HG03571 (cell line): ENCODE data around the gene RNF227.

ENCODE experiments used
- ATAC-seq: cut with Tn5 transposase; IDR thresholded peaks from one replicate; pipeline ENCODE4 v1.9.1; 2021; ENCODE audit not compliant: unreplicated experiment

RNF227 gene

DNA sequence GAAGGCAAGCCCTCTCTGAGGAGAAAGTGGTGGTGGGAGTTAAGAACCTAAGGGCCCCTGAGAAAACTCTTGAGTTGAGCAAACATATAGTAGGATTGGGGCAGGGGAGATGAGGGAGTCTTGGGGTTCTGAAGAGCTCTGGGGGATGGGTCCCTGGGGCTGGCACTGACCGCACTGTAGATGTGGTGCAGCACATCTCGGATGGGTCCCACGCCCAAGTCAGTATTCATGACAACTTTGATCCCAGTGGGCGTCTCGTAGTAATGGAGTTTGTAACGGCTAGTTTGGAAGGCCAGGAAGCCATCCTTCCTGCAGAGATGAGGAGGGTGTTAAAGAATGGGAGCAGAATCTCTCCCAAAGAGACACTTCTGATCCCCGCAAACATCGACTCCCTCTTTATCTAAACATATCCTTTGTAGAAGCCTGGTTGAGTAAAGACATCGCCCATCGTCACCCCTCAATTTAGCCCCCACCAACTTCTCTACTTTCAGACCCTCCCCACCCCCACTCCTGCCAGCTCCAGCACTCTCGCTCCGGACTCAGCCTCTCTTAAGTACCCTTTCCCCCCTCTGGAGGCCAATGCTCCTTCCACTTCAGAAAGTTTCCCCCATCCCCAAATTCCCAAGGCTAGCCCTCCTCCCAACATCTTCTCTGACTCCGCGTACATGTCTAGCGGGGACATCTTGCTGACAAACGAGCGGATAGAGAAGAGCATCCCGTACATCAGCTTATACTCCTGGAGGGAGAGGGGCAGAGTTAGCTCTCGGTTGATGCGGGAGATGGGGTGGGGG lies 14.9 kb upstream of the RNF227 start:
- ATAC-seq = no peak

DNA sequence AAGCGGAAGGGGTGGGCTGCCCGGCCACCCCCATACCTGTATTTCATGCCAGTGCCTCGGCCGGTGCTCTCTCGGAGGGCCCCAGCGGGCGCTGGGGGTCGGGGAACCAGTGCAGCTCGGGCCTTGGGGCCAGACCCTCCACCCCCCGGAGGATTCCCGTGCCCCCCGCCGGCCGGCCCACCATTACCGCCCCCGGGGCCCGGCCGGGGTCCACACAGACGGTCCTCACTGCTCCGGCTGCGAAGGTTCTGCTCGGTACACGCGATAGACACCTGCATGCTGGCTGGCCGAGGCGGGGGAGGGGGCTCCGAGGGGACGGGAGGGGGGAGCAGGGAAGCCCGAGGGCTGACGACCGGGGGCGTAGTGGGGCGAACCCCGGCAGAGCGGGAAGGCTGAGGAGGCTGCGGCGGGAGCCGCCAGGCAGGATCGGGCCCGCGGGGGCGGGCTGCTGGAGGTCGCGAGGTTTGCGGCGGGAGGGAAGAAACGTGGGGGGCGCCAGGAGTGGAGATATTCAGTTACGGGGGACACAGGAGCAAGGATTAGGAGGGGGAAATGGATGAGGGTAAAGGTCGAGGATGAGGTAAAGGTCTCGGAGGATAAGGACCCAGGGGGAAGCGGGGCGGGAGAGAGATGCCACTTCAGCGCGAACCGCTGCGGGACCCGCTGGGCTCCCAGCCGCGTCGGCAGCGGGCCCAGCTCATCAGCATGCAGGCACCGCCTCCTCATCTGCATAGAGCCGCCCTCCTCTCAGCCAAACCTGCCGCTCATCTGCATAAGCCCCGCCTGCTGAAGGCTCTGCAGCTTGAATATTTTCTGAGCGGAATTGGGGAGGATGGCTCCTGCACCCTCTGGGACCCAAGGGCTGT lies 13.3 kb upstream of the RNF227 start, which contains the start of gene KCNAB3:
Gene KCNAB3 (minus strand): TSS at position 699 of the 866 bp plus-strand sequence. CDS start 421 bp downstream, at position 278.
- ATAC-seq = no peak

DNA sequence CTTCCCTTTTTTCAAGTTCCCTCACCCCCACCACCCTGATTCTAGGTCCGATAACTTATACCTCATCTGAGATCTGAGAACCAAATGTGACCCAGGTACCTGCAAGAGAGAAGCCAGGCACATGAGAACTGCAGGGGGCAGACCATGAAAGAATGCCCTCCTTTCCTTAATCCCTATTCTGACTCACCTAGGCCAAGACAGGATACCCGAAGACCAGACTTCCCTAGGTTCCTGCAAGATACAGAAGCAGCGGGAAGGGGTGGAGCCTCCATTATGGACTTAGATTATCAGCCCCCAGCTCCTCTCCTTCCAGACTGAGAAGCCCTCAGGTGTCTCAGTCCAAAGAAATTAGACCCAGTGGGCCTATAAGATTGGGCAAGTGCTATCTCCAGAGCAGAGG lies 11.5 kb upstream of the RNF227 start:
- ATAC-seq = no peak

DNA sequence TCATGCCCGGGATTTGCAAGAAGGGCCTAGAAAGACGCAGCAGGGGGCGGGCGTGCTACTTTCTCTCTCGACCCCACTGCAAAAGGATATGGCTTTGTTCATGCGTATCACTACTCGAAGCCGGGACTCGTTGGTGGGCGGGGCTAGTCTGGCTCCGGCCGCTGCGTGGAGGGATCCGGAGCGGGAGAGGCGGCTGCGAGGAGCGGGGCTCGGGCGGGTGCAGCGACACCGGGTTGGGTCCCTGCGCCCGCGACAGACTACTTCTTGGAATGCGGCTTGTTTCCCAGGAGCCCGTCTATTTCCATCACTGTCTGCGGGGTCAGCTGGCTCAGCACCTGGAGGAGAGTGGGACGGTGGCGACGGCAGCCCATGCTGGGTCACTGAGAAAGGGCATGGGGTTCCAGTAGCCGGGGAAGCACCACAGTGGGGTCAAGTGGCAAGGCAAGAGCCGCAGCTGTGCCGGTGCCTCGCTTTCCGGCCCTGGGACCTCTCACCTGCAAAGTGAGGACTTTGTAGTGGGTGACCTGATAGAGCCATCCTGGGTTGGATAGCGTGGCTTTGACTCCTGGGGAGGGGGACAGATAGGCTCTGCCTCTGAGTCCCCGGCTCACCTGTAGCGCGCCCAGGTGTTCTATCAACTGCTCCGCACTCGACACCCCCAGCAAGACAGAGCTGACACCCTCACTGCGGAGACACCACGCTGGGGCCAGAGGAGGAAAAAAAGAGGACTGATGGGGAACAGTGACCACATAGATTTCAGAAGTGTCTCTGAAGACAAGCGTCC lies 6.9 kb upstream of the RNF227 start:
- ATAC-seq = no peak

DNA sequence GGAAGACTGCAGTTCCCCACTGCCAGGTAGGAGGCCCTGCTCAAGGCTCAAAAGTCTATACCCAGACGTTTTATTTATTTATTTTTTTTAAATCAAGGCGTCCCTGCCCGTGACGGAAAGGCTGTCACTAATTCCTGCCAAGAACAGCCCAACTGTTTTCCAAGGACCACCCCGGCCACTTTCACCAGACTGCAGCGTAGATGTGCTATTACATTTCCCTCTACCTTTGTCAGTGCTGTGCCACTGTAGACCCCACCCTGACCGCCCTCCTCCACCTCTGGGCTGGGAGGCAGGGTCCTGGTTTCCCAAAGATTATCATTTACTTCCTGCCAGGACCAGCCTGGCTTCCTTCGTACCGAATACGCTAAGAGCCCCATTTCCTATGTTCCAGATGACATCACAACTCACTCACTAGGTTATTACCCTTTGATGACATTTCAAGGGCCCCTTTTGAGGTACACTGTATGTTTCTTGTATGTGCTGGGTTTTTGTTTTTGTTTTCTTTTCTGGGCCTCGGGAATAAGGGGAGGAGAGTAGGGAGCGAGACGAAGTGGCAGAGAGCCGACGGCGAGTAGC lies 6.3 kb upstream of the RNF227 start:
- no peak for ATAC-seq

DNA sequence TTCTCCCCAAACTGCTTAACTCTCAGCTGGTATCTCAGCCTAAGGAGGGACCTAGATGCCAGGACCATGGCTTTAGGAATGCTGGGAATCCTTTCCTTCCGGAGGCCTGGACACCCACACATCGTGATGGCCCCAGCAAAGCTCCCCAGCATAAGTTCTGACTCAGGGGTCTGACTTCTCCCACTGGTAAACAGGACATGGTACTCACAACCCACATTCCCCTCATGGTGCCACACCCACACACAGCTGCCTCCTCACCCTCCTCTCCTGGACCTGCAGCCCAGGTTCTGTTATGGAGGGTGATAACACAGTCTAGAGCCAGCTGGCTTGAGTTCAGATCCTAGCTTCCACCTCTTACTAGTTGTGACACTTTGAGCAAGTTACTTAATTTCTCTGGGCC lies 719 bp upstream of the RNF227 start:
- ATAC-seq = no peak

DNA sequence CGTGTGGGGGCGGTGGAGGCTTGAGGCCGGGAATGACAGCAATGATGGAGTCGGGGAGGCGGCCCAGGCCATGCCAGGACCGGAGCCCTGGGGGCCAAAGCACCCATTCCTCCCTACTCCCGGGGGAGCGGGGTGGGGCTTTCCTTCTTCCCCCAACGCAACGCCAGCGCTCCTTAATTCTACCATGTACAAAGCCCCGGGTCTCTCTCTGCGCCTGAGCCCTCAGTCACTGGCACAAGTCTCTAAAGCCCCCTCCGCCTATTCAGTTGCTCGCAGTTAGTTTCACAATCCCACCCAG lies 245 bp upstream of the RNF227 start:
- no peak for ATAC-seq

DNA sequence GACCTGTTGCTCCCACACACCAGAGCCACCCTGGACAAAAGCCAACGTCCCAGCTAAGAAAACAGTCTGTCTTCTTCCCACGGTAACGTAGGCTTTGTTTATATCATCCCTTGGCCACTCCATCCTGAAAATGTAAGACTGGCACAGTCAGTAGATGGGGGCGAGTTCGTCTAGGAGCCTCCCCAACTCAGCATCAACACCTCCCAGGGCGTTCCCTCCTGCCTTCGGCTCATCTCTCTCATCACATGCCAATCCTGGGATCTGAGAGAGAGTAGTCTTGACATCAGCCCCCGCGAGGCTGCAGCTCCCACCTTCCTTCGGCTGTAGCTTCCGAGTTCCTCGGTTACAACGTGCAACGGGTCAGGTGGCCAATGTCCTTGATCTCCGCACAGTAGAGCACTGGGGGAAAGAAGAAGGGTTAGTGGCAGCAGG lies 894 bp downstream of the RNF227 start:
- peak; percentile 12 for ATAC-seq

DNA sequence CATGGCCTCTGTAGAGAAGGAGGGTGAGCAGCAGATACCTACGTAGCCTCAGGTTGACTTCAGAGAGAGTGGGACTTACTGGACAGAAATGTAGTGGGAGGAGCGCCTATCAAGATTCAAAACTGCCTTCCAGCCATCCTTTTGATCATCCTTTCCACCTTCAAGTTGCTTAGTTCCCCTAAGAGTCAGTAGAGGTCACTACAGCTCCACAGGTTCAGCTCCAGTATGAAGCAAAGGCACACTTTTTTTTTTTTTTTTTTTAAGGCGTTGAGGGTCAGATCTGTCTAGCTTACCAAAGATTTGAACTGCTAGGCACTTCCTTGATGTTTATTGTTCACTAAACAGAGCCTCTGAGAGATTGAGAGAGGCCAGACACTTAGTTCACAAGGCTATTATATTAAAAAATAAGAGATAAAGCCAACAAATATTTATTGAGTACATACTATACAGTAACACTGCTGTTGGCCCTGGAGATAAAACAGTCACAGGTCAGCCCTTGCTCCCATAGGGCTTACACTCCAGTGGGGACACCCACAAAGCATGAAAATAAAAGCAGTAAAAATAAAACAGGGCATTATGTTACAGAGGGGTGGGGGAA lies 3.1 kb downstream of the RNF227 start:
- no peak for ATAC-seq

DNA sequence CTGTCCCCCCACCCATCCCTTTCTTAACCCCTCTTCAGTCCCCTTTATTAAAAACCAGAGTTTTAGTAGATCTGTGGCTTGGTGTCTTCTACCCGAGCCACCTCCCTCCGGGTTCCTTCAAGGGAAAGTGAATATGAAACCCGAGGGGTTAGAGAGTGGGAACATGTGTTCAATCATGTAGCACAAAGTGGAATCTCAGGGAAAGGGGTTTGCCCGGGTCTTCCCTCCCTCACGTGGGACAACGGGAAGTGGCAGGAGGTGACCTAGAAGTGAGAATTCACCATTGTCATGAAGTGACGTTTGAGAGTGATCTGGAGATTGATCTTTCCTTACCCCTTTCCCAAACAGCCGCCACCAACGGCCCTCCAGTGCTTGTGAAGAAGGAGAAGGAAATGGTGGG lies 5.0 kb downstream of the RNF227 start:
- no peak for ATAC-seq

DNA sequence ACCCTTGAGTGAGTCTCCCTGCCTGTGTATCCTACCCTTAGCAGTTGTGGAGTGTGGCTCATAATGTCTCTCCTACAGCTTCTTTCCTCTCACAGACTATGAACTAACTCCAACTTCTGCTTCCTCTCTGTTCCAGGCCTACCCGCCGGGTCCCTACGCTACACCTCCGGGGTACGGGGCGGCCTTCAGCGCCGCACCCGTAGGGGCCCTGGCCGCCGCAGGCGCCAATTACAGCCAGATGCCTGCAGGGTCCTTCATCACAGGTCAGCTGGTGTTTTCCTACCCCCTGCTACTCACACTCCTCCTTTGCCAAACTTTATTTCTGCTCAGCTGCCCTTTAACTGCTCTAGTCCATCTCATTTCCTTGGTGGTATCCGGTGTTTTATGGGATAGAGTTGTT lies 5.4 kb downstream of the RNF227 start:
- no peak for ATAC-seq

DNA sequence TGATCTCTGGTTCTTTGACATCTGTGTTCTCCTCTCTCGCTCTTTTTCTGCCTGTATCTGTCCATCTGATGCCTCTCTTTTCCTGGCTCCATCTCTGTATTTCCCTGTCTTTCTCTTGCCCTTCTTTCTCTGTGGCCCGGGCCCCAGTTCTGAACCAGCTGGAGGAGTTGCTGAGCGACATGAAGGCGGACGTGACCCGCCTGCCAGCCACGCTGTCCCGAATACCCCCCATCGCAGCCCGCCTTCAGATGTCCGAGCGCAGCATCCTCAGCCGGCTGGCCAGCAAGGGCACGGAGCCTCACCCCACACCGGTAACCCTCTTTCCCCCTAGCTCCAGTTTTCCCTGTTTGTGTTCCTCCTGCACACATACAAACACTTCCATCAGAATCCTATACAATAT lies 5.8 kb downstream of the RNF227 start:
- no peak for ATAC-seq

DNA sequence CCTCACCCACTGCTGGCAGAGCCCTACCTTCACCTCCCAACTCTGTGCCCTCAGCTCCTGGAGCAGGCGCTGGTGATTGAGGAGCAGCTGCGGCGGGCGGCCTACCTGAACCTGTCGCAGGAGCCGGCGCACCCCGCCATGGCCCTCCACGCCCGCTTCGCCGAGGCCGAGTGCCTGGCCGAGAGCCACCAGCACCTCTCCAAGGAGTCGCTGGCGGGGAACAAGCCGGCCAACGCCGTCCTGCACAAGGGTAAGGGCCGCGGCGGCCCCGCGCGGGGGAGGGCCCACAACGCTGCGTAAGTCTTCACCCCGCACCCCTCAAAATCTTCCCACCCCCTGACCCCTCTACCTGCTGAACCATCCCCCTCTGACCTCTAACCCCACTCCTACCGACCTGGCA lies 7.0 kb downstream of the RNF227 start:
- ATAC-seq = no peak

DNA sequence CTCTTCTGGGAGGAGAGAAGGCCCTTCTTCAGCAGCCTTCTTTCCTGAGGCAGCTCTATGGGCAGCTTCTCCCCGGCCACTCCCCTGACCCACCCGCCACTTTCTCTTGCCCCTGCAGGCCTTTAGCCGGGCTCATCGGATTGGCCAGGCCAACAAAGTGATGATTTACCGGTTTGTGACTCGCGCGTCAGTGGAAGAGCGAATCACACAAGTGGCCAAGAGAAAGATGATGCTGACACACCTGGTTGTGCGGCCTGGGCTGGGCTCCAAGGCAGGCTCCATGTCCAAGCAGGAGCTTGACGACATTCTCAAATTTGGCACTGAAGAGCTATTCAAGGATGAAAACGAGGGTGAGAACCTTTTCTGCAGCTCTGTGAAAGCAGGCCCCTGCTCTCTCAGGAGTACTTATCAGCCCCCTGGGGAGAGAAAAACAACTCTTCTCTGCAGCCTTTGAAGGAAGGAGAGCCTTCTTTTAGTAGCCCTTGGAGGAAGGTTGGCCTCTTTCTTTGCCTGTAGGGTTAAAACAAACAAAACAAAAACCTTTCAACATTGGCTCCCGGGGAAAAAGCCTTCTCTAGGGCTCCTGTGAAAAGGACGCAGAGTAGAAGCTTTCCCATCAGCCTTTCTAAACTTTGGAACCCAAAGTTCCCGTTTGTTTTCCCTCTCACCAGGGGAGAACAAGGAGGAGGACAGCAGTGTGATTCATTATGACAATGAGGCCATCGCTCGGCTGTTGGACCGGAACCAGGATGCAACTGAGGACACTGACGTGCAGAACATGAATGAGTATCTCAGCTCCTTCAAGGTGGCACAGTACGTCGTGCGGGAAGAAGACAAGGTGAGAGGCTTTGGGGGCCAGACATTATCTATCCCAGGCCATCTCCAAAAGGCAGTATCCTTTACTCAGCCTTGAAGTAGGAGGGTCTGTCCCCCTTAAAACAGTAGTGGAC lies 12.7 kb downstream of the RNF227 start:
- no peak for ATAC-seq

DNA sequence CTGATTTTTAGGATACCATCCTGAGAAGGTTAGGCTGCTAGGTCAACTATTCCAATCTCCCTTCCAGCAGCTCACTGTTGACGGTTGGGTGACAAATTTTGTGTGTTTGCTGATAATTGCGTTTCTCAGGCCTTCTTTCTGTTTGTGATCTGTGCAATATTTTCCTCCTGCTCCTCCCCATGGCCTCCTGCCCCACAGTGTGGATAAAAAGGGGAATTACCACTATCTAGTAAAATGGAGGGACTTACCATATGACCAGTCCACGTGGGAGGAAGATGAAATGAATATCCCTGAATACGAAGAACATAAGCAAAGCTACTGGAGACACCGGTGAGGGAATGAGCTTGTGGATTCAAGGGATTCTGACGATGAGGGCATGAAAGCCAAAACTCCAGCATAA lies 18.3 kb downstream of the RNF227 start:
- ATAC-seq = no peak

DNA sequence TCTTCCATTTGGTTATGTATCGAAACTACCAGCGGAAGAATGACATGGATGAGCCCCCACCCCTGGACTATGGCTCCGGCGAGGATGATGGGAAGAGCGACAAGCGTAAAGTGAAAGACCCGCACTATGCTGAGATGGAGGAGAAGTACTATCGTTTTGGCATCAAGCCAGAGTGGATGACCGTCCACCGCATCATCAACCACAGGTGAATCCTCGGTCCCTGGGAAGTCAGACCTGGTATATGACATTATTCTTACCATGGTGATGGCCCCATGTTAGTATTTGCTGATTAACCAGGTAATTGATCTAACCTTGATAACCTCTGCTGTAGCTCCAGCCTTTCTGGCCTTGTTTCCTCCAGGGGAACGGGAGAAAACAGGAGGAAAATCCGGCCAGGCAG lies 19.0 kb downstream of the RNF227 start:
- no peak for ATAC-seq

DNA sequence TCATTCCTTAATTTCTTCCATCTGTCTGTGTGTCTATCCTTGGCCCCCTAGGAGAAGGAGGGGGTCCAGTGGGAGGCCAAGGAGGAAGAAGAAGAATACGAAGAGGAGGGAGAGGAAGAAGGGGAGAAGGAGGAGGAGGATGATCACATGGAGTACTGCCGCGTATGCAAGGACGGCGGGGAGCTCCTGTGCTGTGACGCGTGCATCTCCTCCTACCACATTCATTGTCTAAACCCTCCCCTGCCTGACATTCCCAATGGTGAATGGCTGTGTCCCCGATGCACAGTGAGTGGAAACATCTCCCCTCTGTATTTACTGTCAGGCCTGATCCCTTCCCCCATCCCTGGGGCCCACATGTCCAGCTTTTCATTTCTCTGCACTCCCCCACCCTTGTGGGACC lies 21.2 kb downstream of the RNF227 start:
- no peak for ATAC-seq

DNA sequence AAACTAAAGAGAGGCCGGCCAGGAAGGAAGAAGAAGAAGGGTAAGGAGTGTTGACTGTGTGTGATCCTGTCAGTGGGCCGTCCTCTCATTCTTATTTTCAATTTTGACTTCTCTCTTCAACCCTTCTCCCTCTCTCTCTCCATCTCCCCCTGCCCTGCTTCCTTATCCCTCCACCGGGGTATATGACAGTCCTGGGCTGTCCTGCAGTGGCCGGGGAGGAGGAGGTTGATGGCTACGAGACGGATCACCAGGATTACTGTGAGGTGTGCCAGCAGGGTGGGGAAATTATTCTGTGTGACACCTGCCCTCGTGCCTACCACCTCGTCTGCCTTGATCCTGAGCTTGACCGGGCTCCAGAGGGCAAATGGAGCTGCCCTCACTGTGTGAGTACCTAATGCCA lies 21.9 kb downstream of the RNF227 start:
- no peak for ATAC-seq

DNA sequence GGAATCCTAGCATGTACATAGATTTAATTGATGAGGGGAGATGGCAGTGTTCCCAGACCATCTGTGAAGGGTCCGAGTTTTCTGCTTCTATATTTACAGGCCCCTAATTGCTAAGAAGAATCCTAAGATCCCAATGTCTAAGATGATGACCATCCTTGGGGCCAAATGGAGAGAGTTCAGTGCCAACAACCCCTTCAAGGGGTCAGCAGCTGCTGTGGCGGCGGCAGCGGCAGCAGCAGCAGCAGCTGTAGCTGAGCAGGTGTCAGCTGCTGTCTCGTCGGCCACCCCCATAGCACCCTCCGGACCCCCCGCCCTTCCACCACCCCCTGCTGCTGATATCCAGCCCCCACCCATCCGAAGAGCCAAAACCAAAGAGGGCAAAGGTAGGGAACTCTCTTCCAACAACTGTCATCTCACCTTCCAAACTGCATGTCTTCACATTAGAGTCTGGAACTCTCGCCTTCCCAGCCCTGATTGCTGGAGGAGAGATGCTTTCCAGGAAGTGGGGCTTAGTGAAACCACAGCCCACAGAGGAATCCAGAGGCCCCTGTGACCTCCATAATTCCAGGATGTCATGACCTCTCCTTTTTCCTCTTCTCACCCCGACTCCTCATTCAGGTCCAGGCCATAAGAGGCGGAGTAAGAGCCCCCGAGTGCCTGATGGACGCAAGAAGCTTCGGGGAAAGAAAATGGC lies 22.8 kb downstream of the RNF227 start:
- no peak for ATAC-seq
